Right lobe of liver (tissue), 6 donors: ENCODE results near the gene ID1. TPM values are rescaled to one million over a fixed set of nuclear protein-coding genes. Genes with fewer than 3 reads are reported as not detected.
"Not testable (repeated sequence)": the region's sequence is repeated elsewhere in the genome, so short reads cannot be mapped to it uniquely, and the experiment has no call there.

ENCODE experiments used
- ATAC-seq, 4 donors: fragments of 200-7000 bp; cut with Tn5 transposase; one replicate each; pipeline ENCODE4 v1.9.1; 2020; ENCODE audit warnings: mild to moderate bottlenecking in 4 of 4, moderate library complexity in 4 of 4
- DNase-seq, 3 donors: peaks; one replicate each; pipeline ENCODE4 v3.0.0-alpha.2; 2020
- H3K27ac ChIP-seq, 3 donors: fragments of 200-600 bp; one replicate each; pipeline ENCODE4 v1.8.0; 2022
- H3K27me3 ChIP-seq, 2 donors: fragments of 200-600 bp; one replicate each; pipeline ENCODE4 v1.8.0; 2022
- H3K36me3 ChIP-seq, 4 donors: fragments of 200-600 bp; sonication (generic) in 1 of 4; one replicate each; pipeline versions ENCODE4 v1.5.1 to v1.8.0; 2017 to 2022; ENCODE audit warnings: control low read depth in 1 of 4
- H3K4me1 ChIP-seq, 4 donors: fragments of 200-600 bp; sonication (generic) in 1 of 4; one replicate each; pipeline versions ENCODE4 v1.5.1 to v1.8.0; 2017 to 2022; ENCODE audit warnings: control low read depth in 1 of 4
- H3K4me3 ChIP-seq, 3 donors: fragments of 200-600 bp; one replicate each; pipeline ENCODE4 v1.8.0; 2022
- H3K9me3 ChIP-seq, 4 donors: fragments of 200-600 bp; sonication (generic) in 1 of 4; one replicate each; pipeline versions ENCODE4 v1.5.1 to v1.8.0; 2017 to 2022; ENCODE audit warnings: control low read depth in 1 of 4
- CTCF ChIP-seq, 4 donors: fragments of 200-600 bp in 3 of 4; fragments of 450-650 bp in 1 of 4; IDR thresholded peaks; one replicate each; pipeline versions ENCODE4 v1.5.1 to v1.8.0; 2016 to 2022; ENCODE audit warnings: antibody characterized with exemption in 4 of 4, mild to moderate bottlenecking in 2 of 4
- POLR2A ChIP-seq: fragments of 450-650 bp; IDR thresholded peaks from one replicate; pipeline ENCODE4 v1.6.1; 2017; ENCODE audit warnings: antibody characterized with exemption, mild to moderate bottlenecking
- WGBS: methylation state at CpG from one replicate; pipeline ENCODE4 v1.1.6; 2018; ENCODE audit warnings: low coverage, low lambda C conversion rate; ENCODE audit not compliant: insufficient coverage; ENCODE audit errors: missing lambda C conversion rate; 5-methylcytosine and 5-hydroxymethylcytosine counted together
- intact Hi-C, 2 donors: fragments of 100-400 bp; cut with DNase I; formaldehyde crosslinking; loops; one replicate each; pipeline versions ENCODE4 v1.11.2 to v1.14.1; 2022
- total RNA-seq, 6 experiments: library from RNA; depleted of rRNA in 2 of 6; stranded (reverse); fragments of >200 nt in 2 of 6; fragmentation: NEBNext Ultra II Directional in 3 of 6; extraction: Animal tissue kit (Norgen Biotek cat#: 25700) in 3 of 6; gene quantifications; one replicate each; pipeline versions ENCODE4 v1.1.0 to v1.2.4, GENCODE V29; 2016 to 2023
- donor health status: DM: no; HTN: yes; CAD: no.
- donor health status: DM: no; HTN: no; CAD: no.
- donor health status: DM: no; HTN: no; CAD: no.
- donor health status: DM: no; HTN: yes; CAD: no.
- donor health status: DM: no; HTN: yes; CAD: no.

Gene ID1
- total RNA-seq, 6 experiments from 2014 or later: 12.9 to 300 (median 35.0) TPM

GRCh38 chr20:31606804-31607639 is 1.9 kb downstream of the ID1 start:
- Histone ChIP-seq H3K27ac (peak overlapping the region; percentile 59 to 81 (median 79)), H3K27me3 (no peaks in the 10 kb centered on the region), H3K4me3 (peak overlapping the region; percentile 76 to 96 (median 82)), H3K9me3 (no peaks in the 10 kb centered on the region), H3K4me1 (peaks cover 0 to 72% (median 22%) of the 10 kb centered on the region in 4 donors), H3K36me3 (no peaks in the 10 kb centered on the region)
- DNase-seq: peak; percentile 62 to 76 (median 65)
- TF ChIP-seq CTCF (IDR thresholded peaks at IDR 0.05) (no peak), POLR2A (peak; percentile 69)
- ATAC-seq: no peak
- intact Hi-C loops: no loop called here
- WGBS: 28% methylated on average over 2 of the region's 8 CpGs

- ATAC-seq (no peak), DNase-seq (no peak)
- Histone ChIP-seq H3K27ac (peak overlapping the region; percentile 59 to 79 (median 69)), H3K27me3 (no peaks in the 10 kb centered on the region), H3K9me3 (no peaks in the 10 kb centered on the region), H3K4me3 (peak overlapping the region; percentile 6 to 96 (median 9)), H3K4me1 (peaks cover 0 to 79% (median 27%) of the 10 kb centered on the region in 4 donors), H3K36me3 (no peaks in the 10 kb centered on the region)
- WGBS: 32% methylated on average over 9 of the region's 9 CpGs
- intact Hi-C loops: no loop called here
- TF ChIP-seq CTCF (IDR thresholded peaks at IDR 0.05): no peak
- TF ChIP-seq POLR2A: no peak
These were observed 2.7 kb downstream of the ID1 start for GRCh38 chr20:31607640-31608250.

GRCh38 chr20:31608251-31608945 is 3.3 kb downstream of the ID1 start:
- DNase-seq (peak; percentile 93 to 95 (median 94)), ATAC-seq (peak; percentile 39 to 67 (median 51))
- 1% methylated on average over 14 of the region's 45 CpGs for WGBS
- Histone ChIP-seq H3K4me1 (peaks cover 0 to 79% (median 27%) of the 10 kb centered on the region in 4 donors), H3K36me3 (no peaks in the 10 kb centered on the region), H3K9me3 (no peaks in the 10 kb centered on the region), H3K27me3 (no peaks in the 10 kb centered on the region), H3K4me3 (peak overlapping the region; percentile 6 to 16 (median 9)), H3K27ac (peak overlapping the region; percentile 46 to 79 (median 69))
- intact Hi-C loops: no loop called here
- TF ChIP-seq CTCF (IDR thresholded peaks at IDR 0.05) (no peak), POLR2A (peak; percentile 73)

GRCh38 chr20:31612271-31612640 is 7.2 kb downstream of the ID1 start:
- ATAC-seq, H3K4me3 ChIP-seq, DNase-seq, H3K9me3 ChIP-seq, H3K27me3 ChIP-seq, H3K36me3 ChIP-seq: not testable (repeated sequence)
- H3K4me1 ChIP-seq: peaks cover 0 to 54% (median 25%) of the 10 kb centered on the region in 4 donors
- WGBS: 49% methylated on average over 11 of the region's 12 CpGs
- H3K27ac ChIP-seq: peak overlapping the region in 1 of 3 donors; percentile 49
- intact Hi-C loops: loop anchor here in 1 of 2 donors (5.0 kb wide), 1 partner anchor 45 kb away; no protein-coding TSS in a partner anchor
